GM18507 (cell line): ENCODE results near the gene SNX33.
"Not testable (repeated sequence)": the region's sequence is repeated elsewhere in the genome, so short reads cannot be mapped to it uniquely, and the experiment has no call there.

Experiments
- DNase-seq: peaks from one replicate; pipeline ENCODE4 v3.0.0; 2011; ENCODE audit warnings: low read depth; ENCODE audit not compliant: insufficient read length; ENCODE audit errors: extremely low spot score
- FAIRE-seq: peaks from 2 replicates; lab custom pipeline; 2011; peaks lifted over from hg19 to GRCh38; lab: Jason Lieb, UNC

SNX33 gene

DNA sequence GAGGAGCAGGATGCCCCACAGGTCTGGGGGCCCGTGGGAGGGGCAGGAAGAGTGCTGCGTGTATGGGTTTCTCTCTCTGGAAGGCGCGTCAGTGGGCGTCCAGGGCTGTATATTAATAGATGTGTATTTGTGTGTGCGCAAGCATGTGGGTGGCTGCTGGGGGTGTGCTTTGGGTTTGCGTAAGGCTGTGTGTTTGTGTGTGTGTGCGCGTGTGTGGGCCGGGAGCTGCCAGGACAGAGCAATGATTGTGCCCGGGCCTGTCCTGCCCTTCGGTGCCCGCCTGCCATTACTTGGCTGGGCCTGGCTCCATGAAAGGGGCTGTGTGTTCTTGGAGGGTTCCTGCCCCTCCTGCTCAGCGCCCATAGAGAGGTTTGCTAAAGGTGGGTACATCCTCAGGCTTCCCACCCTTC is 48.6 kb downstream of the SNX33 start:
- no peak for DNase-seq
- FAIRE-seq, result no peak

GRCh38 chr15:75696854-75697259 is 49.1 kb downstream of the SNX33 start:
- DNase-seq (no peak), FAIRE-seq (no peak)

DNA sequence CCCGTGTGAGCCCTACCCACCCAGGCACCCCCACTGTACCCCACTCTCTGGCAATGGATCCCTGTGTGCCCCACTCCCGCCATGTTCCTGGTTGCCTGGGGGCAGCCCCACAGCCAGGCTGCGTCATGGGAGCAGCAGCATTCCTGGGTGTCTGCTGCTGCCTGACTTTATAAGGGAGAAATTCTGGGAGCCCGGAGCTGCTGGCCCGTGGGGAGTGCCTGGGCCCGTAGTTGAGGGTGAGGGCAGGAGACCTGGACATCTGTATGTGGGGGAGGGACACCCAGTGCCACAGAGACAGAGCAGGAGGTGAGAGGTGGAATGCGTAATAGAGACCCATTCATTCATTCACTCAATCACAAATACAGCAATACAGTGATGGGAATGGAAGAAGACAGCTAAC is 49.8 kb downstream of the SNX33 start:
- FAIRE-seq, result no peak
- no peak for DNase-seq

GRCh38 chr15:75697974-75698747 is 50.4 kb downstream of the SNX33 start:
- FAIRE-seq, DNase-seq: not testable (repeated sequence)

GRCh38 chr15:75699517-75699916 is 51.8 kb downstream of the SNX33 start:
- DNase-seq, FAIRE-seq: not testable (repeated sequence)

GRCh38 chr15:75699961-75700874 is 52.5 kb downstream of the SNX33 start:
- FAIRE-seq, result peak; percentile 99
- DNase-seq, result not testable (repeated sequence)

GRCh38 chr15:75701071-75702003 is 53.6 kb downstream of the SNX33 start:
- peak; percentile 72 for FAIRE-seq
- DNase-seq, result not testable (repeated sequence)

GRCh38 chr15:75702436-75702835 is 54.7 kb downstream of the SNX33 start:
- FAIRE-seq (no peak), DNase-seq (no peak)

- not testable (repeated sequence) for DNase-seq, FAIRE-seq
Observed at GRCh38 chr15:75703440-75704262, 55.9 kb downstream of the SNX33 start.

DNA sequence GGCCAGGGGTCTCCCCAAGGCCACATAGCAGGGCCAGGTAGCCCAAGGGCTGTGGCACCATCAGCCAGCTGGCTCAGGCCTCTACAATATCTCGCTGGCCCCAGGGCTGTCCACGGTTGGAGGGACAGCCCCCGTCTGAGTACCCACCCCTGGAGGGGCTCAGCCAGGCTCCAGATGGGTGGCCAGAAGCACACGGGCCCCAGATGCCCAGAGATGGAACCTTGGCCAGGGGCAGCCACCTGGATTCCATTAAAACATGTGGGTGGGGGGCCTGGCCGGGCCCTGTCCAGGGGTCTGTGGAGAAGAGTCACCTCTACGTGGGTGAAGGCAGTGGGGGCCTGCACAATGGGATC is 56.5 kb downstream of the SNX33 start:
- DNase-seq (no peak), FAIRE-seq (no peak)

GRCh38 chr15:75704618-75705017 is 56.9 kb downstream of the SNX33 start:
- DNase-seq, result no peak
- no peak for FAIRE-seq

DNA sequence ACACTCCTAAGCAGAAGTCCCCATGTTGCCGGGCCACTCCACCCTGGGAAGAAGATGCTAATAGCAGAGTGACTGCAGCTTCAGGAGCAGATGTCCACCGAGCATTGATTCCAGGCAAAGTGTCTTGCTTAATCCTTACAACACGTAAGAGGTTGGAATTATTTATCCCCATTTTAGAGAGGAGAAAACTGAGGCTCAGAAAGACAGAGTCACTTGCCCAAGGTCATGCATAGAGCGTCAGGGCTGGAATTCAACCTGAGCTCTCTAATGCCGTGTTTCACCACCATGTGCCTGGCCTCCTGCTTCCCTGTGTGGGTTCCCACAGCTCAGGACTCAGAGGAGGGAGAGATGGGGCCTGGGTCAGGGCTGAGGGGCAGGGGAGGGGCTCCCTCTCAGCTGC is 57.7 kb downstream of the SNX33 start:
- FAIRE-seq, result not testable (repeated sequence)

GRCh38 chr15:75705854-75706681 is 58.4 kb downstream of the SNX33 start:
- no peak for DNase-seq
- FAIRE-seq, result peak; percentile 57

More for the DNA sequence above, 57.7 kb downstream of the SNX33 start:
- not testable (repeated sequence) for DNase-seq

DNA sequence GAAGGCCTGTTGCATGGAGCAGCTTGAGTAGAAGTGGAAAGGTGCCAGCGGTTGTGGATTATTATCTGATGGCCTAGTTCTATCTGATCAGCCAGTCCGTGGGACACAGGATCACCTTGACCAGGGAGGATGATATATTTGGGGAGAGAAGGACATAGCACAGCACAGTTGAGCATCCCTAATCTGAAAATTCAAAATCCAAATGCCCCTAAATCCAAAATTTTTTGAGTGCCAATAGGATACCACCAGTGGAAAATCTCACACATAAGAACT is 58.9 kb downstream of the SNX33 start:
- no peak for DNase-seq
- no peak for FAIRE-seq

- not testable (repeated sequence) for DNase-seq, FAIRE-seq
Observed at GRCh38 chr15:75709458-75709857, 61.7 kb downstream of the SNX33 start.

DNA sequence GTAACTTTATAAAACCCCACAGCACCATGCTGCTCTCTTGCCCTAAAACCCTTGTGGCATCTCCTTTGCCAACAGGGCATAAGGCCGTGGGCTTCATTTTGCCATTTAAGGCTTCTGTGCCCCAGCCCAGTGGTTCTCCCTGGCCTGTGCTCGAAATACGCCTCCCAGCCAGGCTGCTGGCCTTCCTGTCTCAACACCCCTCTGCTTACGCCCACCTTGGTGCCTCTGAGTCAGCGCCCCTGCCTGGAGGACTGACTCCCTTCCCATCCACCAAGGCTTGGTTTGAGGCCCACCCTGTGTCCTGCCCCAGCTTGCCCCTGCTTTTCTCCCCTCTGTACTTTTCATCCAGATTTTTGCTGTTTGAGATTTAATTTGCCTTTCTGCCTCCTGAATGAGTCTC is 63.2 kb downstream of the SNX33 start:
- FAIRE-seq, DNase-seq: not testable (repeated sequence)

DNA sequence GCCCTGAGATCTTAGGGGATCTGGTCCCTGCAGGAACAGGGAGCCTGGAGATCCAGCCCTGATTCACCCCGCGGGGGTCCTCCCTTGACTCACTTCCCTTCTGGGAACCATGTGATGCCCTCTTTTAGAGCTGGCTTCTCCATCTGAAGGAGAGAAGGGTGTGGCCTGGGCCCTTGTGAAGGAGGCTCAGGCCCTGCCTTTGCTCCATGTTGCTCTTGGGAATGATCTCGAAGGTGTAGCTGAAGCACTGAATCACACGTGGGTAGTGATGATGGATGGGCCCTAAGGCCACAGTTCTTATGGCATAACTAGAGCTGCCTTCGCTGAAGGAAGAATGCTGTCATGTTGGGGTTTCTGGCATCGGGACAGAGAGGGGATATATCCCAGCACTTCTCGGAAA is 63.8 kb downstream of the SNX33 start:
- not testable (repeated sequence) for DNase-seq, FAIRE-seq
